Measurements from ENCODE around the gene MAST3.

MAST3 gene

GRCh38 chr19:18114483-18114882, 16.9 kb downstream of the MAST3 start:
- no peak for DNase-seq

GRCh38 chr19:18117364-18117691, 19.8 kb downstream of the MAST3 start:
- no peak for DNase-seq

GRCh38 chr19:18117692-18118378, 20.3 kb downstream of the MAST3 start:
- peak; percentile 32 for DNase-seq

- no peak for DNase-seq
Observed at GRCh38 chr19:18118420-18119012, 20.9 kb downstream of the MAST3 start.

DNA sequence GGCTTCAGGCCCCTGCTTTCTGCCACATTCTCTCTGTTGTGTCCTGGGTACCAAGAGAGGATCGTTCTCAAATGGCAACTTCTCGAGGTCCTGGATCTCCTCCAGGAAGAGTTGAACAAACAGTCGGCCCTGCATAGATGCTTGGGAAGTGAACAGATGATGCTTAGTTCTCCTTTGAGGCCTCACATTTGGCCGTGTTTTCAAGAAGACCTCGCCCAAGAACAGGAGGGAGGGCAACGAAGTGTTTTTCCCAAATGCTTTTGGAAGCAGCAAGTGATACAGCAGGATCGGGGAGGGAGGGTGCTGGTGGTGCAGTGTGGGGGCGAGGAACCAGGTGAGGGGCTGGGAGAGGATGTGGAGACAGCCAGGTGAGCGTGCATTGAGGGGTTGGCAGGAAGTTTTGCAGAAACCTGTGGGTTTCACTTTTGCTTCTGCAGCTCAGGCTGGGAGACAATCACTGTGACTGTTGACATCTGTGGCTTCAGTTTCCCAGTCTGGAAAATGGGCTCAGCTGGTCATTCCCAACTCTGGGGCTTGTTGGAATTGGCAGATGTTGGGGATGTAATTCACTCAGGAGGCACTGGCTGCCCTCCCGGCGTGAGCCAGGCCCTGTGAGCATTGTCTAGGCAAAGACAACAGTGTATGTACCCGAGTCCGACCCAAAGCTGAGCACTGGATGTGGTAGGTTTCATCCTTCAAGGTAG, 21.6 kb downstream of the MAST3 start:
- no peak for DNase-seq

DNA sequence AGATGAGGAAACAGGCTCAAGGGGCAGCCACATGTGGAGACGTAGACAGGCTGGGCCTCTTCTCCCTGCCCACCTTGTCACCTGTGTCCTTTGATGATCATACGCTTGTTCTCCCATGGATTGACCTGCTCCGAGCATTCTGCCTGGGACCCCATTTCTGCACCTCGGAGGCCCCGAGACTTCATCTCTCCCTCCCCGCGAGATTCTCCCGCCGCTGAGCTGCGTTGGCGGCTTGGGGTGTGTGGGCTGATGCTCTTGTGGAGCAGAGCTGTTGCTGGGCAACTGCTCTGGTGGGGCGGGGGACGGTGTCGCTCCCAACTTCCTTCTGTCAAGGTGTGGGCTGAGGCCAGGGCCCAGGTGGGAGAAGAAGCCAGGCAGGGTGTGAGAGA, 22.1 kb downstream of the MAST3 start:
- DNase-seq = no peak

- DNase-seq = no peak
Observed at GRCh38 chr19:18120127-18120526, 22.5 kb downstream of the MAST3 start.

DNA sequence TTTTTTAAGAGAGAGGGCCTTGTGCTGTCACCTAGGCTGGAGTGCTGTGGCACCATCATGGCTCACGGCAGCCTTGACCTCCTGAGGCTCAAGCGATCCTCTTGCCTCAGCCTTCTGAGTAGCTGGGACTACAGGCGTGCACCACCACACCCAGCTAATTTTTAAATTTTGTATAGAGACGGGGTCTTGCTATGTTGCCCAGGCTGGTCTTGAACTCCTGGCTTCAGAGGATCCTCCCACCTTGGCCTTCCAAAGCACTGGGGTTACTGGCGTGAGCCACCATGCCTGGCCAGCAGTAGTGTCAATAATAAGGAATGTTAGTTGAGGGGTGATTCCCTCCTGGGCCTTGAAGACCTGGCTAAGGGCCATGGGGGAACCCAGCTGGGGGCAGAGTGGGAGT, 23.6 kb downstream of the MAST3 start:
- DNase-seq = no peak

DNA sequence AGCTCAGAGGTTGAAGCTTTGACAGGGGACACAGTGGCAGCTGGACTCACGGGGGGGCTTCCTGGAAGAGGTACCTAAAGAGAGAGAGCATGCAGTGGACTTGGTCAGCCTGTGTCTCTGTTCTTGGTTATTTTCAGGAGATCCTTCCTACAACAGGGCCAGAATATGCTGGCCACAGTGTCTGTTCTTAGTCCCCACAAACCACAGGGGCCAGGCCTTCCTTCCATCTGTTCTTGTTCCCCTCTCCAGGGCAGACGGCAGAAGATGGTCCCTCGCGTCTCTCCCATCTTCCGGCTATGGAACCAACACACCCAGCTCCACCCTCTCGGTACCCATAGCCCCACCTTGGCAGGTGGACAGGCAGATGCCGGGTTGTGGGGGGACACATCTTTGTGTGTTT, 24.8 kb downstream of the MAST3 start:
- DNase-seq = no peak

DNA sequence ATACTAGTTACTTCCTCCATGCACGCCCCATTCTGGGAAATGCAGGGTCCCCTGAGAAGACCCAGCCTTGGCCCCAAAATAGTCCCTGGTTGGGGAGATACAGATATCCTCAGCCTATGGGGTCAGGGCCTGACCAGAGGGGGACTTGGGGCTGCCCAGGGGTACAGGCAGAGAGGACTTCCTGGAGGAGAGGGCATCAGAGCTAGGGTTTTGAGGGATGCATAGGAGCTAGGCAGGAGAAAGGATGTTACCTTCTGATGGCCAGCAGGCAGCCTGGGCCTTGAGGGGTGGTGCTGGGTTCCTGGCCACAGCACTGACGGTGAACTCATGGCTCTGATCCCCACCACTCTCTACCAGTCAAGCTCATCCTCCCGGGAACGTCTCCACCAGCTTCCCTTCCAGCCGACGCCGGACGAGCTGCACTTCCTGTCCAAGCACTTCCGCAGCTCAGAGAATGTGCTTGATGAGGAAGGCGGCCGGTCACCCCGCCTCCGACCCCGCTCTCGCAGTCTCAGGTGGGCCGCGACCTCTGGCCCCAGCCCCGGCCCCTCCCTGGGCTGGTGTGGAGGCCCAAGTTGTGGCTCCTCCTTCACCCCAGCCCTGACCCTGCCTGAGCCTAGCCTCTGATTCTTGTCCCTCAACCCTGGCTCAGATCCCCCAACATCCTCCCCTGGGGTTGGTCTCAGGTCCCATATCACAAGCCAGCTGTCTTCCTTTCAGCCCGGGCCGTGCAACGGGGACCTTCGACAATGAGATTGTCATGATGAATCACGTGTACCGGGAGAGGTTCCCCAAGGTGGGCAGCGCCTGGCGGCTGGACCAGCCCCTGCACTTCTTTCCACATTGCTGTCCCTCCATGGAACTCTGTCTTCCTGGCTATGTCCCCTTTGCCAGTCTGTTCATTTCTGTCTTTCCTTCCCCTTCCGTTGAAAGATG, 25.6 kb downstream of the MAST3 start:
- no peak for DNase-seq

- DNase-seq = no peak
Observed at GRCh38 chr19:18123819-18124218, 26.2 kb downstream of the MAST3 start.

GRCh38 chr19:18126097-18126496, 28.5 kb downstream of the MAST3 start:
- no peak for DNase-seq

DNA sequence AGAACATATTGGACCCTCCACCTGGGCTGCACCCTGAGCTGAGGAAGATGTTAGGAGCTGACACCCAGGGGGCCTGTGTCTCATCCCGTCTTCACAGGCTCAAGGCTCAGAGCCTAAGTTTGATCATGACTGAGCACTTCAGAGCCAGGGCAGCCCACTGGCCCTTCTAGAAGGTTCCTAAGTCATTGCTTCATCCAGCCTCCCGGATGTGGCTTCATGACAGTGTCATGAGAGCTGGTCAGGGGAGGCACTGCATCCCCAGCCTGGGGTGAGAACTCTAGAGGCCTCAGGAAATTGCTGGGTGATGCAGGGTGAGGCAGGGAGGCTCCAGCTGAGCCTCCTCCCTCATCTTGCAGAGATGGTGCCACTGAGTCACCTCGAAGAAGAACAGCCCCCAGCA, 30.5 kb downstream of the MAST3 start:
- DNase-seq = no peak

GRCh38 chr19:18128805-18129204, 31.2 kb downstream of the MAST3 start:
- no peak for DNase-seq

DNA sequence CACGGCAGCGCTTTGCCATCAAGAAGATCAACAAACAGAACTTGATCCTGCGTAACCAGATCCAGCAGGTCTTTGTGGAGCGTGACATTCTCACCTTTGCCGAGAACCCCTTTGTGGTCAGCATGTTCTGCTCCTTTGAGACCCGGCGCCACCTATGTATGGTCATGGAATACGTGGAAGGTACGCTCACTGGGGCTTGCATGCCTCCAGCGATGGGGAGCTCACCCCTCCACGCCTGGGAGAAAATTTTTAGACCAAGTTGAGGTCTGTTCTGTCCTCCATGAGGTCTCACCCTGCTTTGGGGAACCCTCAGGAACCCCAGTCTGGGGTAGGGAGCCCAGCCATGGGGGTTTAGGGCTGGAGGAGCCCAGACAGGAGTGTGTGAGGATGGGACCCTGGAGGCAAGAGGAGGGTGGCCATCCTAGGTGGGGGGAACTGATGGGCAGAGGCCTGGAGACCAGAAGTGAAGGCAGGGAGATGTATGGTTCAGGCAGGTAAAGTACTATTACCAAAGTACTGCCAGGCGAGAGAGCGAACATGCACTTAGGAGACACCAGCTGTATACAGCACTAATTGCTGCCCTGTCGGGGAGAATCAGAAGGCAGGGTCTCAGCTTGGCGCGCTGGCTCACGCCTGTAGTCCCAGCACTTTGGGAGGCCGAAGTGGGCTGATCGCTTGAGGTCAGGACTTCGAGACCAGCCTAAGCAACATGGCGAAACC, 33.1 kb downstream of the MAST3 start:
- DNase-seq = no peak

DNA sequence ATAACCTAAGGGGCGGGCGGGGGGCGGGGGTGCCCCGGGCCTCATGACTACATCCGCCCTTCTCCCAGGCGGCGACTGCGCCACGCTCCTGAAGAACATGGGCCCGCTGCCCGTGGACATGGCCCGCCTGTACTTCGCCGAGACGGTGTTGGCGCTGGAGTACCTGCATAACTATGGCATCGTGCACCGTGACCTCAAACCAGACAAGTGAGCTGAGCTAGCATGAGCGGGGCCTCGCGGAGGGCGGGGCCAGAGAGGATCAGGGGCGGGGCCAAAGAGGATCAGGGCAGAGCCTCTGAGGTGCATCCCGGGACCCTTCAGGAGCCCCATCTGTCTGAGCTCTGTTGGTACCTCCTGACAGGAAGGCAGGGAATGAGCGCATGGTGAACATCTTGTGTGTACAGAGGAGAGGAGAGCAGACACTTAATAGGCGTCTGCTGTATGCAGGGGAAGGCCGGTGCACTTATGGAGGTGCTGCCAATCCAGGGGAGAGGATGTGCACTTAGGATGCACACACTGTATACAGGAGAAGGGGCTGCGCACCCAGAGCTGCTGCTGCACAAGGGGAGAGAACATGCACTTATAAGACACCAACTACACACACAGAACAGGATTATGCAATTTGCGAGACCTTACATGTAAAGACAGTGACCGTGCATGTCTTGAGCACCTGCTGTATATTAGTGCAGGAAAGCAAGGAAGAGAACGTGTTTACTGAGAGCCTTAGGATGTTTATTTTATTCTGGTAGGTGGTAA, 34.4 kb downstream of the MAST3 start:
- DNase-seq = no peak

- DNase-seq = no peak
Observed at GRCh38 chr19:18135712-18136584, 38.4 kb downstream of the MAST3 start.

DNA sequence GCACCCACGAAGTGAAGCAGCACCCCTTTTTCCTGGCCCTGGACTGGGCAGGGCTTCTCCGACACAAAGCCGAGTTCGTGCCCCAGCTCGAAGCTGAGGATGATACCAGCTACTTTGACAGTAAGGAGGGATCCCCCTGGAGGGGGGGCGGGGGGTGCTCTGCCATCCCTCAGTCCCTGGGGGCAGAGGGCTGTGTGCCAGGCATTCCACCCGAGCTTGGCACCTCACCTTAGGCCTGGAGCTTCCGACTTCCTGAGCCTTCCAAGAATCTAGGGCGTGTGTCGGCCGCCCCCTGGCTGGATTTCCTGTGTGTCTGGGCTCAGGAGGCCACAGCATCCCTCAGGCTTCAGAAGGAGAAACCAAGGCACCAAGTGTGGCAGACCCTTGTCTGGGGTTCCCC, 39.7 kb downstream of the MAST3 start:
- no peak for DNase-seq

- no peak for DNase-seq
Observed at GRCh38 chr19:18137657-18138339, 40.2 kb downstream of the MAST3 start.

- no peak for DNase-seq
Observed at GRCh38 chr19:18140473-18140872, 42.9 kb downstream of the MAST3 start.
